IMR-90 (cell line): ENCODE results near the gene MGLL. TPM values are rescaled to one million over a fixed set of nuclear protein-coding genes. Genes with fewer than 3 reads are reported as not detected.
A peak's percentile ranks its signal among the peaks of the same experiment; 100 is the strongest.

ENCODE experiments used
- ATAC-seq: fragments of 200-7000 bp; cut with Tn5 transposase; 2 replicates; pipeline ENCODE4 v1.9.1; 2020; ENCODE audit warnings: low read depth, mild to moderate bottlenecking, moderate library complexity
- BruUV-seq: library from RNA; stranded (reverse); fragments of 400-500 nt; replicated peaks from 2 replicates; lab custom pipeline; 2021; lab: Mats Ljungman, UMichigan
- CTCF ChIA-PET: fragments of 300-600 bp; formaldehyde crosslinking; extraction: SDS; loops from one replicate; lab custom pipeline; 2021; ENCODE audit warnings: antibody characterized with exemption; lab: Yijun Ruan, JAX
- POLR2A ChIA-PET: fragments of 300-600 bp; sonication (Branson Sonifier 250); formaldehyde crosslinking; loops from one replicate; lab custom pipeline; 2022; ENCODE audit warnings: antibody characterized with exemption; ENCODE audit not compliant: unreplicated experiment; lab: Charles Lee
- DNase-seq: peaks from one replicate; pipeline ENCODE4 v3.0.0; 2013
- H2AFZ ChIP-seq: replicated peaks from 2 replicates; pipeline ENCODE3; 2013; ENCODE audit warnings: low read length, mild to moderate bottlenecking; ENCODE audit not compliant: poor library complexity
- H2AK5ac ChIP-seq: 2 replicates; pipeline ENCODE4 v1.6.1; 2013; ENCODE audit warnings: low read depth, low read length, inconsistent platforms
- H2AK9ac ChIP-seq: replicated peaks from 2 replicates; pipeline ENCODE3; 2013; ENCODE audit warnings: mild to moderate bottlenecking, low read depth, low read length, moderate library complexity; ENCODE audit not compliant: poor library complexity
- H2BK120ac ChIP-seq: 2 replicates; pipeline ENCODE4 v1.6.1; 2013; ENCODE audit warnings: low read depth, low read length, inconsistent platforms
- H2BK15ac ChIP-seq: 3 replicates; pipeline ENCODE4 v1.6.1; 2013; ENCODE audit warnings: low read depth, low read length, inconsistent platforms
- H2BK20ac ChIP-seq: 2 replicates; pipeline ENCODE4 v1.6.1; 2013; ENCODE audit warnings: low read depth, mild to moderate bottlenecking, inconsistent platforms, low read length, moderate library complexity
- H2BK5ac ChIP-seq: 2 replicates; pipeline ENCODE4 v1.6.1; 2013; ENCODE audit warnings: mild to moderate bottlenecking, low read depth, low read length, inconsistent platforms; ENCODE audit not compliant: poor library complexity, severe bottlenecking
- H3K14ac ChIP-seq: replicated peaks from 2 replicates; pipeline ENCODE4 v1.6.1; 2013; ENCODE audit warnings: low read depth, low read length, inconsistent platforms
- H3K18ac ChIP-seq: 2 replicates; pipeline ENCODE4 v1.6.1; 2013; ENCODE audit warnings: low read depth, low read length, control low read depth
- H3K23ac ChIP-seq: 2 replicates; pipeline ENCODE4 v1.6.1; 2013; ENCODE audit warnings: low read depth, low read length, inconsistent platforms
- H3K27ac ChIP-seq: 2 replicates; pipeline ENCODE4 v1.5.1; 2013; ENCODE audit warnings: mild to moderate bottlenecking, control low read depth, low read length; ENCODE audit not compliant: insufficient read depth
- H3K27me3 ChIP-seq: 2 replicates; pipeline ENCODE4 v1.6.1; 2013; ENCODE audit warnings: low read length; ENCODE audit not compliant: control insufficient read depth, insufficient read depth
- H3K36me3 ChIP-seq: 2 replicates; pipeline ENCODE4 v1.6.1; 2013; ENCODE audit warnings: low read length, mixed read lengths; ENCODE audit not compliant: control insufficient read depth, insufficient read depth
- H3K4ac ChIP-seq: 2 replicates; pipeline ENCODE4 v1.6.1; 2013; ENCODE audit warnings: low read depth, low read length, inconsistent platforms
- H3K4me1 ChIP-seq: 2 replicates; pipeline ENCODE4 v1.6.1; 2013; ENCODE audit warnings: low read length, mixed read lengths; ENCODE audit not compliant: control insufficient read depth, insufficient read depth
- H3K4me2 ChIP-seq: 2 replicates; pipeline ENCODE4 v1.6.1; 2013; ENCODE audit warnings: low read depth, mild to moderate bottlenecking, control low read depth, low read length, moderate library complexity
- H3K4me3 ChIP-seq: 2 replicates; pipeline ENCODE4 v1.5.1; 2013; ENCODE audit warnings: low read depth, mild to moderate bottlenecking, control low read depth, low read length, moderate library complexity; ENCODE audit not compliant: insufficient read depth
- H3K56ac ChIP-seq: 2 replicates; pipeline ENCODE4 v1.6.1; 2013; ENCODE audit warnings: low read length, inconsistent platforms; ENCODE audit not compliant: insufficient read depth; ENCODE audit errors: extremely low read depth
- H3K79me1 ChIP-seq, 2 experiments: 2 replicates each; pipeline ENCODE4 v1.6.1; 2013; ENCODE audit warnings: low read length in 2 of 2, inconsistent platforms in 1 of 2, low read depth in 1 of 2
- H3K9ac ChIP-seq: 2 replicates; pipeline ENCODE4 v1.6.1; 2013; ENCODE audit warnings: low read depth, low read length, control low read depth
- H3K9me1 ChIP-seq: 2 replicates; pipeline ENCODE4 v1.6.1; 2013; ENCODE audit warnings: low read length, inconsistent platforms; ENCODE audit not compliant: insufficient read depth
- H3K9me3 ChIP-seq: 2 replicates; pipeline ENCODE4 v1.6.1; 2013; ENCODE audit warnings: low read length; ENCODE audit not compliant: control insufficient read depth, insufficient read depth
- H4K20me1 ChIP-seq: 2 replicates; pipeline ENCODE4 v1.6.1; 2013; ENCODE audit warnings: low read length, inconsistent platforms; ENCODE audit not compliant: insufficient read depth
- H4K5ac ChIP-seq: 2 replicates; pipeline ENCODE4 v1.6.1; 2013; ENCODE audit warnings: mild to moderate bottlenecking, low read depth, low read length, control low read depth
- H4K8ac ChIP-seq, 2 experiments: 2 replicates each; pipeline ENCODE4 v1.6.1; 2013; ENCODE audit warnings: low read depth in 2 of 2, low read length in 2 of 2, control low read depth in 1 of 2, inconsistent platforms in 1 of 2
- H4K91ac ChIP-seq: 2 replicates; pipeline ENCODE4 v1.6.1; 2013; ENCODE audit warnings: low read depth, low read length, inconsistent platforms; ENCODE audit not compliant: insufficient read depth
- CEBPB ChIP-seq: IDR thresholded peaks from 2 replicates; pipeline ENCODE4 v1.6.1; 2012; ENCODE audit warnings: low read depth, low read length, improper control_type of control experiment
- CTCF ChIP-seq: conservative IDR thresholded peaks from 2 replicates; pipeline ENCODE4 v1.5.1; 2012; ENCODE audit warnings: mild to moderate bottlenecking, low read depth, low read length, improper control_type of control experiment
- MAFK ChIP-seq: IDR thresholded peaks from 2 replicates; pipeline ENCODE4 v1.6.1; 2012; ENCODE audit warnings: low read depth, low read length, improper control_type of control experiment
- MAZ ChIP-seq: IDR thresholded peaks from 2 replicates; pipeline ENCODE4 v1.6.1; 2012; ENCODE audit warnings: low read depth, mild to moderate bottlenecking, low read length, improper control_type of control experiment, moderate library complexity, borderline replicate concordance
- SMC3 ChIP-seq: fragments of 150-350 bp; IDR thresholded peaks from 2 replicates; pipeline ENCODE4 v1.6.1; 2016; ENCODE audit warnings: low read depth, mild to moderate bottlenecking, antibody characterized with exemption, low read length, moderate library complexity
- WGBS, 2 experiments: methylation state at CpG; one replicate each; pipeline versions ENCODE4 v1.1.5 to v1.1.7; 2013; ENCODE audit warnings: missing lambda C conversion rate in 2 of 2; ENCODE audit not compliant: insufficient read length in 1 of 2; ENCODE audit errors: extremely low coverage in 2 of 2; 5-methylcytosine and 5-hydroxymethylcytosine counted together
- dilution Hi-C: fragments of 300-500 bp; cut with HindIII; formaldehyde crosslinking; loops from one replicate; pipeline ENCODE4 v1.14.3; 2018; ENCODE audit warnings: low sequenced_read_pairs; ENCODE audit not compliant: unreplicated experiment
- in situ Hi-C: fragments of 300-500 bp; cut with MboI; formaldehyde crosslinking; loops from 3 replicates; pipeline ENCODE4 v1.14.3; 2019; ENCODE audit warnings: low sequenced_read_pairs, inconsistent platforms, mixed read lengths
- intact Hi-C: fragments of 100-400 bp; cut with micrococcal nuclease; formaldehyde crosslinking; loops from 2 replicates; pipeline ENCODE4 v1.10.0; 2022
- polyA plus RNA-seq, 3 experiments: library from polyadenylated mRNA; depleted of rRNA; stranded (reverse); fragments of >200 nt; gene quantifications; 2 replicates each; pipeline ENCODE4 v1.2.3, GENCODE V29; 2012; ENCODE audit warnings: low replicate concordance in 1 of 3
- total RNA-seq: library from RNA; depleted of rRNA; stranded (reverse); fragments of >200 nt; gene quantifications from 2 replicates; pipeline ENCODE4 v1.2.3, GENCODE V29; 2012

The MGLL gene
- total and polyA plus RNA-seq, 2 of the 4 experiments (the other 2 are of a cell fraction): 23.7 to 60.6 TPM

GRCh38 chr3:127660621-127661251 lies 161.6 kb downstream of the MGLL start (continued):
- no peak for TF ChIP-seq SMC3

GRCh38 chr3:127658234-127658633 lies 164.1 kb downstream of the MGLL start:
- ATAC-seq: peak; percentile 61
- Histone ChIP-seq H3K4ac (no peak overlapping the region), H2AK5ac (no peak overlapping the region), H4K20me1 (no peaks in the 10 kb centered on the region; the same call in 1 of the 2 replicates), H3K9me1 (no peaks in the 10 kb centered on the region; the same call in 1 of the 2 replicates), H2AFZ (no peak overlapping the region), H2BK5ac (peak overlapping the region; percentile 20), H4K8ac (no peak overlapping the region), H3K79me1 (no peaks in the 10 kb centered on the region), H3K4me2 (peak overlapping the region; percentile 13; the same call in 1 of the 2 replicates), H4K5ac (no peak overlapping the region), H2BK15ac (no peak overlapping the region), H3K56ac (no peak overlapping the region), H3K27ac (no peak overlapping the region), H3K4me3 (no peak overlapping the region), H3K9me3 (no peaks in the 10 kb centered on the region), H3K4me1 (peaks cover 10% of the 10 kb centered on the region), H4K91ac (no peak overlapping the region), H2AK9ac (no peak overlapping the region), H3K23ac (no peak overlapping the region), H3K27me3 (no peaks in the 10 kb centered on the region), H3K36me3 (no peaks in the 10 kb centered on the region), H2BK120ac (no peak overlapping the region), H2BK20ac (no peak overlapping the region), H3K14ac (no peak overlapping the region), H3K18ac (peak overlapping the region; percentile 27; the same call in 1 of the 2 replicates), H3K9ac (no peak overlapping the region)
- dilution Hi-C loops: no loop called here
- TF ChIP-seq CEBPB (peak; percentile 40; the same call in 1 of the 2 replicates), MAFK (no peak), CTCF (no peak), MAZ (no peak)
- DNase-seq: peak; percentile 46
- ChIA-PET POLR2A (interaction anchor here (0.7 kb wide), 1 partner anchor 1113 kb away, joined by 13 read pairs; no protein-coding TSS in a partner anchor), CTCF (interaction anchor here (0.6 to 1.2 kb wide), 5 partner anchors 10 to 300 kb away, joined by 3 to 5 read pairs (median 3); no protein-coding TSS in a partner anchor)
- WGBS, 2 experiments: no CpG with 5 or more reads among the region's 1 CpG
- no TSS peak for BruUV-seq
- in situ Hi-C loops: loop anchor here (10.0 kb wide), 1 partner anchor 307 kb away; no protein-coding TSS in a partner anchor
- intact Hi-C loops: no loop called here
